Measurements from ENCODE around the gene FLAD1. TPM values are rescaled to one million over a fixed set of nuclear protein-coding genes. Genes with fewer than 3 reads are reported as not detected.

The FLAD1 gene
- total and polyA plus RNA-seq, 4 donors = 10.9 to 37.0 (median 30.6) TPM

DNA sequence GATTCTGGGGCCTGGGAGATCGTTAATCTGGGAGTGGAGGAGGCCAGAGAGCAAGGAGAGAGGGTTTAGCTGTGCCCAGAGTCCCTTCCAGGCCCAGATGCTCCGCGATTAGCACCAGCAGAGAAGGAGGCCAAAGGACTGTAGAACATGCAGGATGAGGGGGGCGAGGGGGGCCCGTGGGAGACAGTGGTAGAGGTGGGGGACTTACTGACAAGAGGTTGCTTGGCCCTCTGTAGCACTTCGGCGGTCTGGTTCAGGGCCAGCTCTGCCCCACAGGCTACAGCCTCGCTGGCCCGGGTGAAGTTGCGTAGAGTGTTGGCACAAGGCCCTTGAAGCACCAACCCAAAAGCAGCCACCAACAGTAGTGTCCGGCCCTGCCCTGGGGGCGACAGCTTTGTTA lies 49.7 kb downstream of the FLAD1 start:
- Histone ChIP-seq H3K36me3 (ENCODE audit: control insufficient read depth in 4 of 4, insufficient read depth in 4 of 4, low read length in 4 of 4) (no peaks in the 10 kb centered on the region), H3K27me3 (ENCODE audit: control insufficient read depth in 3 of 3, insufficient read depth in 3 of 3, low read length in 2 of 3) (no peaks in the 10 kb centered on the region), H3K4me1 (ENCODE audit: control insufficient read depth in 5 of 5, insufficient read depth in 5 of 5, low read length in 5 of 5) (peaks cover 0 to 5% (median 0%) of the 10 kb centered on the region in 5 donors), H3K27ac (ENCODE audit: low read depth in 1 of 2, low read length in 1 of 2) (no peak overlapping the region), H3K4me3 (no peak overlapping the region), H3K9me3 (ENCODE audit: control insufficient read depth in 4 of 4, insufficient read depth in 3 of 4, low read length in 3 of 4) (no peaks in the 10 kb centered on the region), H3K9ac (ENCODE audit: insufficient read depth in 1 of 2, low read length in 2 of 2) (no peak overlapping the region)
- ATAC-seq (ENCODE audit: insufficient read depth, low FRiP score) (no peak), DNase-seq (no peak)
- TF ChIP-seq, protein P1, sequence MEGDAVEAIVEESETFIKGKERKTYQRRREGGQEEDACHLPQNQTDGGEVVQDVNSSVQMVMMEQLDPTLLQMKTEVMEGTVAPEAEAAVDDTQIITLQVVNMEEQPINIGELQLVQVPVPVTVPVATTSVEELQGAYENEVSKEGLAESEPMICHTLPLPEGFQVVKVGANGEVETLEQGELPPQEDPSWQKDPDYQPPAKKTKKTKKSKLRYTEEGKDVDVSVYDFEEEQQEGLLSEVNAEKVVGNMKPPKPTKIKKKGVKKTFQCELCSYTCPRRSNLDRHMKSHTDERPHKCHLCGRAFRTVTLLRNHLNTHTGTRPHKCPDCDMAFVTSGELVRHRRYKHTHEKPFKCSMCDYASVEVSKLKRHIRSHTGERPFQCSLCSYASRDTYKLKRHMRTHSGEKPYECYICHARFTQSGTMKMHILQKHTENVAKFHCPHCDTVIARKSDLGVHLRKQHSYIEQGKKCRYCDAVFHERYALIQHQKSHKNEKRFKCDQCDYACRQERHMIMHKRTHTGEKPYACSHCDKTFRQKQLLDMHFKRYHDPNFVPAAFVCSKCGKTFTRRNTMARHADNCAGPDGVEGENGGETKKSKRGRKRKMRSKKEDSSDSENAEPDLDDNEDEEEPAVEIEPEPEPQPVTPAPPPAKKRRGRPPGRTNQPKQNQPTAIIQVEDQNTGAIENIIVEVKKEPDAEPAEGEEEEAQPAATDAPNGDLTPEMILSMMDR (IDR thresholded peaks at IDR 0.05; ENCODE audit: control extremely low read depth, extremely low read depth) = no peak
- WGBS, 2 donors = 88 to 94% methylated on average over 12 of the region's 12 CpGs

DNA sequence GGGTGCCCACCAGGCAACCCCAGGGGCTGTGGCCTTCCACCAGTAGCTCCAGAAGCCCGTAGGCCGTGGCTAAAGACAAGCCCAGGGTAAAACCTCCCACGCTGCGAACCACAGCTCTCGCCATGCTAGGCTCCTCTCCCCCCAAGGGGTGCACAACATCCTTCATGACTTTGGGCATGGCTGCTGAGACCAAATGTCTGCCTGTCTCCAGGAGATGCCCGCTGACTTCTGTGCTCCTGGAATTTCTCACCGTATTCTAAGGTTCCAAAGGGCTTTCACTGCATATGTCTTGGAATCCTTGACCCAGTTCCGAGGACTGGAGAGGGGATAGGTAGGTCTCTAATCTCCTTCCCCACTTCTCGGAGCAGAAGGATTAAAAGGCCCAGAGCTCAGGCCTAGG lies 50.4 kb downstream of the FLAD1 start, which contains the start of the genes DCST1 and DCST2:
Gene DCST1 (plus strand): TSS at position 301 of the 400 bp plus-strand sequence. CDS start 213 bp downstream, outside the sequence.
Gene DCST2 (minus strand): TSS at position 258 of the 400 bp plus-strand sequence. CDS start 80 bp downstream, at position 178.
- no peak for DNase-seq
- ATAC-seq (ENCODE audit: insufficient read depth, low FRiP score) = no peak
- no peak within 1 kb of the TSS for H3K27ac ChIP-seq (ENCODE audit: low read depth in 1 of 2, low read length in 1 of 2)
- H3K27me3 ChIP-seq (ENCODE audit: control insufficient read depth in 3 of 3, insufficient read depth in 3 of 3, low read length in 2 of 3) = no peaks in the 10 kb centered on the region
- H3K4me3 ChIP-seq = no peak within 1 kb of the TSS
- 95 to 98% methylated on average over 9 of the region's 9 CpGs for WGBS, 2 donors
- no peaks in the 10 kb centered on the region for H3K9me3 ChIP-seq (ENCODE audit: control insufficient read depth in 4 of 4, insufficient read depth in 3 of 4, low read length in 3 of 4)
- H3K36me3 ChIP-seq (ENCODE audit: control insufficient read depth in 4 of 4, insufficient read depth in 4 of 4, low read length in 4 of 4) = no peaks in the 10 kb centered on the region
- TF ChIP-seq, protein P1 (IDR thresholded peaks at IDR 0.05; ENCODE audit: control extremely low read depth, extremely low read depth) = no peak
- no peak within 1 kb of the TSS for H3K9ac ChIP-seq (ENCODE audit: insufficient read depth in 1 of 2, low read length in 2 of 2)
- peaks cover 0 to 5% (median 0%) of the 10 kb centered on the region in 5 donors for H3K4me1 ChIP-seq (ENCODE audit: control insufficient read depth in 5 of 5, insufficient read depth in 5 of 5, low read length in 5 of 5)

DNA sequence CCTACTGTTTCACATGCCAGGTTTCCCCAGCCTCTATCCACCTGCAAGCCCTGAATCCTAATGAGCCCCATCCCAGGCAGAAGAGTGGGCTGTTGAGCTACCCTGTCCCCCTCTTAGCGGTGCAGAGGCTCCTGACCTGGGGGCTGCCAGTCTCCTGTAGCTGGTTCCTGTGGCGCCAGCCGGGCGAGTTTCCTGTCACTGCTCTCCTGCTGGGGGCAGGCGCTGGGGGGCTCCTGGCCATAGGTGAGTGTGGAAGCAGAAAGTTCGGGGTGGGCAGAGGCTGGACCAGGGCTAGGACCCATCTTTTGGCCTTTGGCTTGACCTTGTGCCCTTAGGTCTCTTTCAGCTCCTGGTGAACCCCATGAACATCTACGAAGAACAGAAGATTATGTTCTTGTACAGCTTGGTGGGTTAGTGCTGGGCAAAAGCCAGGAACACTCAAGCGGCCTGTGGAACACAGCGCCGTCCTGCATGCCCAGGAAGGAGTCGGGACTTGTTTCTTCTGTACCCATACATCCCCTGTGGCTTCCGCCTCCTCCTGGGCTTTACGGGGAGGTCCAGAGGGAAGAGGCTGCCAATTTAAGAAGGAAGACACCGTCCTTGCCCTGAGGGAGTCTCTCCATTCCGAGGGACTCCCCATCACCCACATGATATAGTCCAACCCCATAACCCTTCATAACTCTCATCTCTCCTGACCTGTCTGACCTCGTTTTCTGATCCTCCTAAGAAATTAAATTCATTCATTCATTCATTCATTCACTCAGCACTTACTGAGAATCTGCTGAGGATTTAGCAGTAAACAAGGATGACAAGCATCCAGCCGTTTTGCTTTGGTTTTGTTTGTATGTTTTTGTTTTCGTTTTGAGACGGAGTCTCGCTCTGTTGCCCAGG lies 51.4 kb downstream of the FLAD1 start:
- Histone ChIP-seq H3K9ac (ENCODE audit: insufficient read depth in 1 of 2, low read length in 2 of 2) (no peak overlapping the region), H3K27ac (ENCODE audit: low read depth in 1 of 2, low read length in 1 of 2) (no peak overlapping the region), H3K36me3 (ENCODE audit: control insufficient read depth in 4 of 4, insufficient read depth in 4 of 4, low read length in 4 of 4) (no peaks in the 10 kb centered on the region), H3K27me3 (ENCODE audit: control insufficient read depth in 3 of 3, insufficient read depth in 3 of 3, low read length in 2 of 3) (no peaks in the 10 kb centered on the region), H3K9me3 (ENCODE audit: control insufficient read depth in 4 of 4, insufficient read depth in 3 of 4, low read length in 3 of 4) (no peaks in the 10 kb centered on the region), H3K4me1 (ENCODE audit: control insufficient read depth in 5 of 5, insufficient read depth in 5 of 5, low read length in 5 of 5) (peaks cover 0 to 5% (median 0%) of the 10 kb centered on the region in 5 donors), H3K4me3 (no peak overlapping the region)
- TF ChIP-seq, protein P1 (IDR thresholded peaks at IDR 0.05; ENCODE audit: control extremely low read depth, extremely low read depth) = no peak
- ATAC-seq (ENCODE audit: insufficient read depth, low FRiP score) (no peak), DNase-seq (no peak)
- WGBS, 2 donors = 86 to 89% methylated on average over 19 to 20 of the region's 20 CpGs
